Smooth muscle cell (in vitro differentiated cells): ENCODE measurements around the gene CYP19A1. TPM values are rescaled to one million over a fixed set of nuclear protein-coding genes. Genes with fewer than 3 reads are reported as not detected.

Source experiments
- DNase-seq: peaks from one replicate; lab custom pipeline; 2025; ENCODE audit not compliant: unreplicated experiment; lab: John Stamatoyannopoulos, UW
- H2AFZ ChIP-seq: fragments of 200-600 bp; sonication (generic); 2 replicates; pipeline ENCODE4 v1.6.0; 2016; ENCODE audit warnings: antibody characterized with exemption, low read depth, mild to moderate bottlenecking
- H3F3A ChIP-seq: fragments of 200-600 bp; sonication (generic); 2 replicates; pipeline ENCODE4 v1.6.0; 2017; ENCODE audit warnings: antibody characterized with exemption, low read depth
- H3K27ac ChIP-seq: fragments of 200-600 bp; sonication (generic); 2 replicates; pipeline ENCODE4 v1.5.1; 2016; ENCODE audit warnings: low read depth, mild to moderate bottlenecking
- H3K27me3 ChIP-seq: fragments of 200-600 bp; sonication (generic); 2 replicates; pipeline ENCODE4 v1.6.1; 2016; ENCODE audit warnings: low read depth, mild to moderate bottlenecking
- H3K36me3 ChIP-seq: fragments of 200-600 bp; sonication (generic); 2 replicates; pipeline ENCODE4 v1.5.1; 2016; ENCODE audit warnings: low read depth
- H3K4me1 ChIP-seq: fragments of 200-600 bp; sonication (generic); 2 replicates; pipeline ENCODE4 v1.5.1; 2016; ENCODE audit warnings: low read depth
- H3K4me2 ChIP-seq: fragments of 200-600 bp; sonication (generic); 2 replicates; pipeline ENCODE4 v1.6.0; 2016; ENCODE audit warnings: mild to moderate bottlenecking
- H3K4me3 ChIP-seq: fragments of 200-600 bp; sonication (generic); 2 replicates; pipeline ENCODE4 v1.5.1; 2016; ENCODE audit warnings: mild to moderate bottlenecking
- H3K79me2 ChIP-seq: fragments of 200-600 bp; sonication (generic); 2 replicates; pipeline ENCODE4 v1.6.0; 2016; ENCODE audit warnings: low read depth, mild to moderate bottlenecking
- H3K9ac ChIP-seq: fragments of 200-600 bp; sonication (generic); 2 replicates; pipeline ENCODE4 v1.6.0; 2016; ENCODE audit warnings: low read depth
- H3K9me3 ChIP-seq: fragments of 200-600 bp; sonication (generic); replicated peaks from 2 replicates; pipeline ENCODE4 v1.5.1; 2016; ENCODE audit warnings: low read depth
- H4K20me1 ChIP-seq: fragments of 200-600 bp; sonication (generic); 2 replicates; pipeline ENCODE4 v1.6.0; 2016; ENCODE audit warnings: low read depth
- WGBS: methylation state at CpG from one replicate; pipeline ENCODE4 v1.1.7; 2016; ENCODE audit warnings: low lambda C conversion rate; 5-methylcytosine and 5-hydroxymethylcytosine counted together
- polyA plus RNA-seq: library from polyadenylated mRNA; unstranded; fragments of >200 nt; fragmentation: Nextera tagmentation; extraction: Ambion mirVana; gene quantifications from 2 replicates; pipeline ENCODE4 v1.2.1, GENCODE V29; 2016
- total RNA-seq: library from RNA; depleted of rRNA; stranded (reverse); fragments of >200 nt; gene quantifications from 2 replicates; pipeline ENCODE4 v1.2.3, GENCODE V29; 2014
- TF ChIP-seq, protein P1 (sequence below): fragments of 200-600 bp; sonication (generic); IDR thresholded peaks from 2 replicates; pipeline ENCODE4 v1.5.1; 2017; ENCODE audit warnings: borderline replicate concordance, mild to moderate bottlenecking, antibody characterized with exemption; ENCODE audit not compliant: insufficient read depth, poor library complexity, severe bottlenecking

Gene CYP19A1
- total and polyA plus RNA-seq, 2 experiments from 2014 or later, result not detected

DNA sequence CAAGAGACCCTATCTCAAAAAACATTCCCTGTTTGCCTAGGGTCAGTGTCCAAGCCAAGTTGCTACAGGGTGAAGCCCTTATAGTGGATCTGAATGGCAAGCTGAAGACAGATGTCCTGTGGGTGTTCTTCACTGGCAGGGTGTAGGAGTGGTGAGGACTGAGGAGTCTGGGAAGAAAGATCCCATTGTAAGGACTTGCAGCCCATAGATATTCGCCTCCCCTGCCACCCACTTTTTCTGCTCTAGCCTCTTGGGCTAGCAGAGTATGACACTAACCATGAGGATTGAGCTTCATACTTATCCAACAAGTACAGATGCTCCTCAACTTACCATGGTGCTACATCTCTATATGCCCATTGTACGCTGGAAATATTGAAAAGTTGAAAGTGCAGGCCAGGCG is 13.2 kb downstream of the CYP19A1 start:
- Histone ChIP-seq H3K9me3 (no peaks in the 10 kb centered on the region), H4K20me1 (no peaks in the 10 kb centered on the region), H3K4me2 (no peak overlapping the region), H3K4me1 (no peaks in the 10 kb centered on the region), H3F3A (no peaks in the 10 kb centered on the region), H3K79me2 (no peaks in the 10 kb centered on the region), H3K27me3 (no peaks in the 10 kb centered on the region), H3K36me3 (no peaks in the 10 kb centered on the region), H3K27ac (no peak overlapping the region), H2AFZ (no peak overlapping the region), H3K4me3 (no peak overlapping the region), H3K9ac (no peak overlapping the region)
- TF ChIP-seq, protein P1, sequence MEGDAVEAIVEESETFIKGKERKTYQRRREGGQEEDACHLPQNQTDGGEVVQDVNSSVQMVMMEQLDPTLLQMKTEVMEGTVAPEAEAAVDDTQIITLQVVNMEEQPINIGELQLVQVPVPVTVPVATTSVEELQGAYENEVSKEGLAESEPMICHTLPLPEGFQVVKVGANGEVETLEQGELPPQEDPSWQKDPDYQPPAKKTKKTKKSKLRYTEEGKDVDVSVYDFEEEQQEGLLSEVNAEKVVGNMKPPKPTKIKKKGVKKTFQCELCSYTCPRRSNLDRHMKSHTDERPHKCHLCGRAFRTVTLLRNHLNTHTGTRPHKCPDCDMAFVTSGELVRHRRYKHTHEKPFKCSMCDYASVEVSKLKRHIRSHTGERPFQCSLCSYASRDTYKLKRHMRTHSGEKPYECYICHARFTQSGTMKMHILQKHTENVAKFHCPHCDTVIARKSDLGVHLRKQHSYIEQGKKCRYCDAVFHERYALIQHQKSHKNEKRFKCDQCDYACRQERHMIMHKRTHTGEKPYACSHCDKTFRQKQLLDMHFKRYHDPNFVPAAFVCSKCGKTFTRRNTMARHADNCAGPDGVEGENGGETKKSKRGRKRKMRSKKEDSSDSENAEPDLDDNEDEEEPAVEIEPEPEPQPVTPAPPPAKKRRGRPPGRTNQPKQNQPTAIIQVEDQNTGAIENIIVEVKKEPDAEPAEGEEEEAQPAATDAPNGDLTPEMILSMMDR, result no peak
- DNase-seq, result no peak
- WGBS, result 91% methylated on average over 3 of the region's 3 CpGs

DNA sequence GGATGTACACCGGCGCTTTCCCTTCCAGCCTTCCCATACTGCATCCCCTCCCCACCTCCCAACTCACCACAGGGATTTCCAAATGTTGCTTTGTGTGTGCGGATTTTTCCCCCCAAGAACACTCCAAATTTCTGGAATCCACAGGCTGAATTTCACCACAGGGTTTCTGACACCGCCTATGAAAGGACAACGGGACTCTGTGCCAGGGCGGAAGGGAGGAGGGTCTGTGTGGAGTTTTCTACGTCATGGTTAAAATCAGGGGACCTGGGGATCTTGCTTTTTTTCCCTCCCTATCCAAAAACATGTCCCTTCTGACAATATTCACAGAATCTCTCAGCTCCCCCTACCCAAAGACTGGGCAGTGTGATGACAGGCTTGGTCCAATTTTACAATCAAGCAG is 14.6 kb downstream of the CYP19A1 start:
- WGBS, result 92% methylated on average over 7 of the region's 7 CpGs
- no peak overlapping the region for H3K9ac ChIP-seq

DNA sequence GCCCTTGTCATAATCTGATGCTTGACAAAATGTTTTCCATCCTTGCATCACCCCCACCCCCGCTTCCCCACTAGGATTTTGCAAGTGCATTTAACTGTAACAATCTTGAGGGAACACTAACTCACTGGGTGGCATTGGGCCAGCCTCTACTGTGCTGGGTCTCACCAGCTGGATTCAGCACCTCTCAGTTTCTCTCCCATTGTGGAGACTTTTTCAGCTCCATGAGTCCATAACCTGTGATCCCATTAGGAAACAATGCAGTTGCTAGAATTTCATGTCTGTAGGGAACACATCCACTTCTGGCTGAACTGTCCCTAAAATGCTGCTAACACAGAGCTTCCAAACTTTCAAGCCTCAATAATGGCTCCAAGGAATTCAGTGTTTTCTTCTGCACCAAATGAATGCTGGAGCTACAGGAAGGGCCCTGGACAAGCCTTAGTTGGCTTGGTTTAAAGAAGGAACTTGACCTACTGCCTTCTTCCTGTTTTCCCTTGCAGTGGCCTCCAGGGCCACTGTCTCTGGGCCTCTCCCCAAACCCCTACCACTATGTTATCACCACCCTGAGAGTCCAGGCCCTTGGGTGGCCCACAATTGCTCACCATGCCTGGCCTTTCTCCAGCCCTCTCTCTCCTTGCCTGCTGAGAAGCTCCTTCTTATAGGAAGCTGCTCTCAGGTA is 15.6 kb downstream of the CYP19A1 start:
- H3K4me1 ChIP-seq, result no peaks in the 10 kb centered on the region

More for the DNA sequence above, 14.6 kb downstream of the CYP19A1 start:
- H3K4me2 ChIP-seq, result no peak overlapping the region
- TF ChIP-seq, protein P1, result no peak
- no peak overlapping the region for H3K4me3 ChIP-seq
- H3K27ac ChIP-seq, result no peak overlapping the region
- no peaks in the 10 kb centered on the region for H3K36me3 ChIP-seq
- H3K27me3 ChIP-seq, result no peaks in the 10 kb centered on the region
- H3K4me1 ChIP-seq, result no peaks in the 10 kb centered on the region
- no peak for DNase-seq
- no peaks in the 10 kb centered on the region for H3K79me2 ChIP-seq
- no peaks in the 10 kb centered on the region for H3F3A ChIP-seq
- no peak overlapping the region for H2AFZ ChIP-seq
- H3K9me3 ChIP-seq, result no peaks in the 10 kb centered on the region
- H4K20me1 ChIP-seq, result no peaks in the 10 kb centered on the region

More for the DNA sequence above, 15.6 kb downstream of the CYP19A1 start:
- no peak overlapping the region for H2AFZ ChIP-seq
- DNase-seq, result no peak
- no peaks in the 10 kb centered on the region for H3K36me3 ChIP-seq
- no peaks in the 10 kb centered on the region for H3K79me2 ChIP-seq
- H3K4me3 ChIP-seq, result no peak overlapping the region
- H3K9me3 ChIP-seq, result no peaks in the 10 kb centered on the region
- no peak overlapping the region for H3K27ac ChIP-seq
- TF ChIP-seq, protein P1, result no peak
- no peaks in the 10 kb centered on the region for H4K20me1 ChIP-seq
- H3K4me2 ChIP-seq, result no peak overlapping the region
- H3K9ac ChIP-seq, result no peak overlapping the region
- WGBS, result 100% methylated on average over 1 of the region's 1 CpG
- no peaks in the 10 kb centered on the region for H3K27me3 ChIP-seq
- H3F3A ChIP-seq, result no peaks in the 10 kb centered on the region
